NOMO-1 (cell line): ENCODE measurements around the gene GJB2.

Source experiments
- DNase-seq, 2 experiments: peaks; one replicate each; lab custom pipeline; 2025; ENCODE audit not compliant: unreplicated experiment in 2 of 2; lab: John Stamatoyannopoulos, UW

Gene GJB2

DNA sequence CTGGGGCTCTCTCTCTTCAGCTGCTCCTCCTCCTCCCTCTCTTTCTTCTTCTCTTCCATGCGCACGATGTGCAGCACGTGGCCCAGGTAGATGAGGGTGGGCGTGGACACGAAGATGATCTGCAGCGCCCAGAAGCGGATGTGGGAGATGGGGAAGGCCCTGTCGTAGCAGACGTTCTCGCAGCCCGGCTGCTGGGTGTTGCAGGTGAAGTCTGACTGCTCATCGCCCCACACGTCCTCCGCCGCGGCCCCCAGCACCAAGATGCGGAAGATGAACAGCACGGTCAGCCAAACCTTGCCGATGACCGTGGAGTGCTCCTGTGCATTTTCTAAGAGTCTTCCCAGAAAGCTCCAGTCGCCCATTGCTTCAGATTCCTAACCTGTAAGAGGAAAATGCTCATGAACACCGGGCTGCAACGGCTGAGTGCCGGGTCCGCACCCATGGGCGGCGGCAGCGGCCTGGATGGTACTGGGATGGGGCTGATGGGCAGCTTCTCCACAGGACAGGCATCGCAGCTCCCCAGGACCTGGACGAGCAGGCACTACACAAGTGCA, 49.7 kb downstream of the GJB2 start:
- no peak for DNase-seq

DNA sequence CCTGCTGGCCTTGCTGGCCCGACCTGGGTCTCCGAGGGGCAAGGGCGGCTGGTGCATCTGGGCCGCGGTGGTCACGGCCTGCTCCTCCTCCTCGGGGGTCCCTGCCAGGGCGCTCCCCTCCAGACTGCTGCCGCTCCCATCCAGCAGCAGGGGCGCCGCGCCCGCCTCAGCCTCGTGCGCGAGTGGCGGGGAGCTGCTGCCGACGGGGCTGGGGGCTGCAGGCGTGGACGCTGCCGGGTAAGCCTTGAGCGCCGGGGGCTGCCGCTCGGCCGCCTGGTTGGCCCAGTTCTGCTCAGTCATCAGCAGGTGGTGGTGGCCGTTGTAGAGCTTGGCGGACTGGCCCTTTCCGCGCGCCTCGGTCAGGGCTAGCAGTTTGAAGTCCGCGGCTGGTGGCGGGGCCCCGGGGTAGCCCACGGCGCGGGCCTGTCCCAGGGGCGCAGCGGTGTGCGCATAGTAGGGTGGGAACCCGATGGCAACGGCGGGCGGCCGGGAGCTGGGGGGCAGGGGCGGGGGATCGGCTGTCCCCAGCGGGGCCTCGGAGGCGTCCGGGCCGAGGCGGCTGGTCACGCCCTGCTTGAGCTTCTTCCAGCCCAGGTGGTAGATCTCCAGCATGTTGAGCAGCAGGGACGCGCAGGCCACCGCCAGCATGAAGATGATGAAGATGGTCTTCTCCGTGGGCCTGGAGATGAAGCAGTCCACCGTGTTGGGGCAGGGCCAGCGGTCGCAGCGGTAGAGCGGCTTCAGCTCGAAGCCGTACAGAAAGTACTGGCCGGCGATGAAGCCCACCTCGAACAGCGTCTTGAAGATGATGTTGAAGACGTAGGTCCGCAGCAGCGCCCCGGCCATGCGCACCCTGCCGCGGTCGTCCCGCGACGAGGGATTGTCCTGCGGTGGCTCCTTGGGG, 50.5 kb downstream of the GJB2 start:
- no peak for DNase-seq

DNA sequence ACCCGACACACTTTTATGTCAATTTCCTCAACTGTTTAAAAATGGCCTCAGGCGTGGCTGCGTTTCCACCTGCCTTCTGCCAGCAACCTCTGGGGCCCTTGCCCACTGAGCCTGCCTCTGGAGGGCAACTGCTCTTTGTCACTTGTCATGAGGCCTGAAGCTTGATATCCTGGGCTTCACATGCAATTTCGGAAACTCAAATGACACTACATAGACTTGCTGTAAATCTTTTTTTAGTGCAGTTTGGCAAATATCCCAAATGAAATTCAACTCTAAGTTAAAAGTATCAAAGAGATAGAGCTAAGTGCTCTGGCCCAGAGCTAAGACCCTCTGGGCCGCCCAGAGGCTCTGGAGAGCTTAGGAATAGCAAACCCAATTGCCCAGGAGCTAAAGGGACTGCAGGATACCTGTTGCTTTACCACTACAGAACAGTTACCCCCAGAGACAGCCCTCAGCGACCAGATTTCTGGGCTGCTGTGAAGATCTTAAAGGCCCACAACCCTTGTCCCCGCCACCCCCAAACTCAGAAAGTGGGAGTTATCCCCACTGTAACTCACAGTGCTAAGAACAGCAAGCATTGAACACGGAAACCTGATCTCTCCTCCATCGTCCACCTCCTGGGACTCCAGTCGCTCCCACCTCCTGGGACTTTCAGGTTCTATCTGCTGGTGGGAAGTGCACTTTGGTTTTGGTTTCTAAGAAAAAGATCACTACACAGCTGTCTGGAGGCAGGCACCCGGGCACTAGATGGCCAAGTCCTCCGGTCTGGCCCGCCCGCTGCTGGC, 51.3 kb downstream of the GJB2 start:
- DNase-seq: no peak

DNA sequence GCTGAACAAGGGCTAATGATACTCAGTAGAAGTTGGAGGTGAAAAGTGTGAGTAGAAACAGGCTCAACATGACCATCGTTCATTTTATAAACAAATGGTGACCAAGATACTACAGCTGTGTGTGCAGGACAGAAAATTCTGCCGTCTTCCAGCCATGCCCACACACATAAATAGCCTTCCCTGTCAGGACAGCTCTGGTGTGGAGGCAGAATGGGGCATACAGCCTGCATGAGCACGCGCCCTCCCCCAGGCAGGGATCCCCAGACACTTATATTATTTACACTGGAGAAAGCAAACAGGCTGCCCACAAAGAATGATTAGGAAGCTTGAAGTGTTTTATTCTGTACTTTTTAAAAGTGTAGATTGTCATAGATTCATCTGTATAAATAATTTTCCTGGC, 52.3 kb downstream of the GJB2 start:
- no peak for DNase-seq

DNA sequence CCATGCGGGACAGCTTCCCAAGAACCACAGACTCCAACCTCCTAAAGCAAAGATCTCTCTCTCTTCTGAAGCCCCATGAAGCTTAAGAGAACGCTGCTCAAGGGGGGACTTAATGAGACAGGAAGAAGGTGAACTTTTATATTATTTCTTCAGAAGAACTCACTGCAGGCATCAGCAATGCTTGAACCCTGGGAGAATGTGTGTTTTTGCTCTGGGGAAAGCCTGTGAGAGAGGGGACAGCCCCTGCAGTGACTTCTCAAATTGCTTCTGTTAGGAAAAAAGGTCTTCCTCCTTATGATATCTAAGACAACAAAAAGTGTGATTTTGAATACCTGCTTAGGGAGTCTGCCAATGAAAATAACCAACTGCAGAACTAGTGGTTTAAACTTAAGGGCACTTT, 54.9 kb downstream of the GJB2 start:
- DNase-seq: no peak
